ENCODE results near the gene MAB21L4.

- TF ChIP-seq CTCF (IDR thresholded peaks at IDR 0.05) = no peak
- no peak for TF ChIP-seq EP300 (IDR thresholded peaks at IDR 0.05)
These were observed 26.6 kb downstream of the MAB21L4 start for GRCh38 chr2:240869109-240869955.

Measured in esophagus muscularis mucosa (tissue), 3 donors.